Measurements from ENCODE around the gene COG5.

The COG5 gene

DNA sequence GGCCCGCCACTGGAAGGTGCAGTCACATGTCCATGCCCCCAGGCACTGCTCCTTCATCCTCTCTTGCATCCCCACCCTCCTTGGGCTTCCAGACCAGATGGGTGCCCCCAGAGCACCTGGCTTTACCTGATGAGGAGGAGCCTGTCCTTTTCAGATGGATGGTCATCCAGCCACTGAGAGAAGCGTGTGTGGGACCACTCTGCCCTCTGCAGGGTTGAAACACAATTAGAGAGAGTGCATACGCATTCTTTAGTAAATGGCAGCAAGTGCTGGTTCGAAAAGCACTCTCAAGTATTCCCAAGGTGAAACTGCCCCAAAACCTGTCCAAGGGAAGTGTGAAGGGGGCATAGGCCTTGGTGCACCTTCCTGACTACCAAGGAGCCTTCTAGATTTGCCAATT lies 353.3 kb downstream of the COG5 start:
- Histone ChIP-seq H3K4me3 (ENCODE audit: insufficient read depth, low read depth, low read length, poor library complexity, severe bottlenecking) (no peak overlapping the region), H3K9me3 (ENCODE audit: control insufficient read depth, low read length) (no peaks in the 10 kb centered on the region), H3K4me1 (ENCODE audit: control insufficient read depth, insufficient read depth, low read length, poor library complexity, severe bottlenecking) (no peaks in the 10 kb centered on the region), H3K27me3 (replicated peaks; ENCODE audit: control insufficient read depth, insufficient read depth, low read length, poor library complexity, severe bottlenecking) (no peaks in the 10 kb centered on the region), H3K36me3 (ENCODE audit: control insufficient read depth, insufficient read depth, low read length) (peaks cover 47% of the 10 kb centered on the region), H3K27ac (ENCODE audit: insufficient read depth, low read length, poor library complexity, severe bottlenecking) (no peak overlapping the region)
- DNase-seq = no peak

DNA sequence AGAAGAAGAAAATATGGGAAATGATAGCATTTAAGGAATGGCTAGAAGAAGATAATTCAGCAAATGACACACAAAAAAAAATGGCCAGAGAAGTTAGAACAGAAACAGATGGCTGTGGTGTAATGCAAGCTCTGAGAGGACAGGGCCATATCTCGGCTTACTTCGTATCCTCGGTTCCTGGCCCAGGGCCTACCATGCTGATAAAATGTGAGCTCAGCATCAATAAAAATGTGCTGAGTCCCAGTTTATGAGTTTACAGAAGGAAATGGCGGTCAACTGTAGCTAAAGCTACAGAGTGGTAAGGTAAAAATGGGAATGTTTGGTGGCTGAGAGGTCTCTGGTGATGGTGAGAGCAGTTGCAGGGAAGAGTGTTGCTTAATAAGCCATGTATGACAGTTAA lies 354.2 kb downstream of the COG5 start:
- DNase-seq = no peak
- no peaks in the 10 kb centered on the region for H3K27me3 ChIP-seq (replicated peaks; ENCODE audit: control insufficient read depth, insufficient read depth, low read length, poor library complexity, severe bottlenecking)
- H3K27ac ChIP-seq (ENCODE audit: insufficient read depth, low read length, poor library complexity, severe bottlenecking) = no peak overlapping the region
- no peaks in the 10 kb centered on the region for H3K9me3 ChIP-seq (ENCODE audit: control insufficient read depth, low read length)
- peaks cover 55% of the 10 kb centered on the region for H3K36me3 ChIP-seq (ENCODE audit: control insufficient read depth, insufficient read depth, low read length)
- no peak overlapping the region for H3K4me3 ChIP-seq (ENCODE audit: insufficient read depth, low read depth, low read length, poor library complexity, severe bottlenecking)
- H3K4me1 ChIP-seq (ENCODE audit: control insufficient read depth, insufficient read depth, low read length, poor library complexity, severe bottlenecking) = no peaks in the 10 kb centered on the region

DNA sequence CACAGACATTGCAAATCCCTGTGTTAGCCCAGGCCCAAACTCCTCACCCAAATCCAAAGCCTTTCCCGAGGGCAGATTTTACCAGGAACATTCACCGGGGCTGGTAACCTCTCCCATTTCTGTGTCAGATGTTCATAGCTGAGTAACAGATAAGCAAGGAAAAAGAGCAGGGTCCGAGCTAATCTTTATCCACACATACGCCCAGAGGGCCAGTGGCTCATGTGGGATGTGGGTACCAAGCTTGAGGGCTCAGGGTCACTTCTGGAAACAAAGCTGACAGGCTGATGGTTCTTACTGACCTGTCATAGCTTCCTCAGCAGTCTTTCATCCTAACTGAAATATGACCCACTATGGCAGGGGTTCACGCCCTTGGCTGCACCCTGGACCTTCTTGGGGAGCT lies 355.2 kb downstream of the COG5 start:
- no peaks in the 10 kb centered on the region for H3K4me1 ChIP-seq (ENCODE audit: control insufficient read depth, insufficient read depth, low read length, poor library complexity, severe bottlenecking)
- H3K27ac ChIP-seq (ENCODE audit: insufficient read depth, low read length, poor library complexity, severe bottlenecking) = no peak overlapping the region
- no peak overlapping the region for H3K4me3 ChIP-seq (ENCODE audit: insufficient read depth, low read depth, low read length, poor library complexity, severe bottlenecking)
- H3K9me3 ChIP-seq (ENCODE audit: control insufficient read depth, low read length) = no peaks in the 10 kb centered on the region
- no peak for DNase-seq
- H3K36me3 ChIP-seq (ENCODE audit: control insufficient read depth, insufficient read depth, low read length) = peaks cover 60% of the 10 kb centered on the region
- H3K27me3 ChIP-seq (replicated peaks; ENCODE audit: control insufficient read depth, insufficient read depth, low read length, poor library complexity, severe bottlenecking) = no peaks in the 10 kb centered on the region

DNA sequence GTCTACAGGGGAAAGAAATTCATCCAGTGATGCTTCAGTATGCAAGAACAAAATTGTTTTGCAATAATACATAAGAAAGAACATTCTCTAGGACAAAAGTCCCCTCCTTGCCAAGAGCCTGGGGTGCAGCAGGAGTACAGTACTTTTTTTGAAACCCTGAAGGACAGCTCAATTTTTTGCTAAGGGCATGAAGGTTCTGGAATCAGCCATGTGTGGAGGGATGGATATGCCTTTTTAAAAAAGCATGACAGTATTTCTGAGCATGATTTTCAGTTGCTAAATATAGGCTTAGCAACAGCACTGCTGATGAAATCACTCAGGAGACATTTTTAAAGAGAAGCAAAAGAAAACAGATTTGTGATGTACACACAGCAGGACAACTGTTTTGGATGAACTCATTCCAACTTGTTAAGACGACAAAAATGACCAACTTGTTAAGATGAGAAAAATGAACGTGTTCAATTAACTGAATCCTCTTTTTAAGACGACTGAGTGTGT lies 355.6 kb downstream of the COG5 start:
- no peak for DNase-seq
- Histone ChIP-seq H3K4me1 (ENCODE audit: control insufficient read depth, insufficient read depth, low read length, poor library complexity, severe bottlenecking) (no peaks in the 10 kb centered on the region), H3K9me3 (ENCODE audit: control insufficient read depth, low read length) (no peaks in the 10 kb centered on the region), H3K4me3 (ENCODE audit: insufficient read depth, low read depth, low read length, poor library complexity, severe bottlenecking) (no peak overlapping the region), H3K36me3 (ENCODE audit: control insufficient read depth, insufficient read depth, low read length) (peaks cover 65% of the 10 kb centered on the region), H3K27me3 (replicated peaks; ENCODE audit: control insufficient read depth, insufficient read depth, low read length, poor library complexity, severe bottlenecking) (no peaks in the 10 kb centered on the region), H3K27ac (ENCODE audit: insufficient read depth, low read length, poor library complexity, severe bottlenecking) (no peak overlapping the region)

DNA sequence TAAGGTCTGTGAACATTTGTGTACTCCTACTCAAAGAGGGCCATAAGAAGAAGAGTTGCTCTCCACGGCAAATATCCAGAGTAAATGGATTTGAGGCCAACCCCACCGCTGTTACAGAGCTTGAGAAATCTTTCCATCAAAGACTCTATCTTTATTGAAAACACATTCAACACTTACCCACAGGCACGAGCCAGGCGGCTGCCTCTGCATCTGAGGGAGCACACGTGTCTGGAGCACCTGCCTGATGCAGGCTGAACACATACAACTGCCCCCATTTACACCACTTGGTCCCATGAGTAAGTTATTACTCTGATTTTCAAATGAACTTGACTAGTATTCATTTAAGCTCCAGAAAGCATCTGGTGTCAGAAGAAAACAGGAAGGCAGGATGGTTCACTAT lies 356.3 kb downstream of the COG5 start:
- Histone ChIP-seq H3K4me1 (ENCODE audit: control insufficient read depth, insufficient read depth, low read length, poor library complexity, severe bottlenecking) (no peaks in the 10 kb centered on the region), H3K4me3 (ENCODE audit: insufficient read depth, low read depth, low read length, poor library complexity, severe bottlenecking) (no peak overlapping the region), H3K27me3 (replicated peaks; ENCODE audit: control insufficient read depth, insufficient read depth, low read length, poor library complexity, severe bottlenecking) (no peaks in the 10 kb centered on the region), H3K9me3 (ENCODE audit: control insufficient read depth, low read length) (no peaks in the 10 kb centered on the region), H3K36me3 (ENCODE audit: control insufficient read depth, insufficient read depth, low read length) (peaks cover 71% of the 10 kb centered on the region), H3K27ac (ENCODE audit: insufficient read depth, low read length, poor library complexity, severe bottlenecking) (no peak overlapping the region)
- no peak for DNase-seq

DNA sequence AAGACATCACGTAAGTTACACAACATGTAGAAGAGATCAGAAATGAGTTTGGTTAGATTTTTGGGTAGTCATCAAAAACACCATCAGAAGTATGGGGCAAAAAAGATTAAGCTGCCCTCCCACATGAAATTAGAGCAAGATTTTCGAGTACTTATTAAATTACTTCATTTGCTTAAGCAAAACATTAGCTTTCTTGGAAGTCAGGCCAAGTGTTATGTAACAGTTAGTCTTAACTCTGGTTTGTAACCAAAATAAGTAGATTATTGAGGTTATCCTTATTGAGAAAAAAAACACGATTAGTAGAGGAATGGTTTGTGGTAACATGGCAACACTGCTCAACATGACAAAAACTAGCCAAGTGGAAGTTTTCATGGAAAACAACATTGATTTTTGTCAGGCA lies 357.0 kb downstream of the COG5 start:
- Histone ChIP-seq H3K4me3 (ENCODE audit: insufficient read depth, low read depth, low read length, poor library complexity, severe bottlenecking) (no peak overlapping the region), H3K4me1 (ENCODE audit: control insufficient read depth, insufficient read depth, low read length, poor library complexity, severe bottlenecking) (no peaks in the 10 kb centered on the region), H3K36me3 (ENCODE audit: control insufficient read depth, insufficient read depth, low read length) (peaks cover 79% of the 10 kb centered on the region), H3K27me3 (replicated peaks; ENCODE audit: control insufficient read depth, insufficient read depth, low read length, poor library complexity, severe bottlenecking) (no peaks in the 10 kb centered on the region), H3K9me3 (ENCODE audit: control insufficient read depth, low read length) (no peaks in the 10 kb centered on the region), H3K27ac (ENCODE audit: insufficient read depth, low read length, poor library complexity, severe bottlenecking) (no peak overlapping the region)
- DNase-seq = no peak

DNA sequence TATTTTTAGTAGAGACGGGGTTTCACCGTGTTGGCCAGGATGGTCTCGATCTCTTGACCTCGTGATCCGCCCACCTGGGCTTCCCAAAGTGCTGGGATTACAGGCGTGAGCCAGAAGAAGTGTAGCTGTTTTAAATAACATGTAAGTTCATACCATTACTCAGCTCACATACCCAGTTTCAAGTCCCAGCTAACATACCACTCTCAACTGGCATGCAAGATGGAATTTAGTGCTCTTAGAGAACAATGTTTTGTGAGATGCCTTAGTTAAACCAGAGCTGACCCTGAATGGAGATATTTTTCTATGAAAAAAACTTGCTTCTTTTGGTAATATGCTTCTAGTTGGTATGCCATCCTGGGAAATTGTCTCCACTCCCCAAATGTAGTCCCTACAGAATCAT lies 357.6 kb downstream of the COG5 start:
- Histone ChIP-seq H3K4me1 (ENCODE audit: control insufficient read depth, insufficient read depth, low read length, poor library complexity, severe bottlenecking) (no peaks in the 10 kb centered on the region), H3K27me3 (replicated peaks; ENCODE audit: control insufficient read depth, insufficient read depth, low read length, poor library complexity, severe bottlenecking) (no peaks in the 10 kb centered on the region), H3K27ac (ENCODE audit: insufficient read depth, low read length, poor library complexity, severe bottlenecking) (no peak overlapping the region), H3K4me3 (ENCODE audit: insufficient read depth, low read depth, low read length, poor library complexity, severe bottlenecking) (no peak overlapping the region), H3K9me3 (ENCODE audit: control insufficient read depth, low read length) (no peaks in the 10 kb centered on the region), H3K36me3 (ENCODE audit: control insufficient read depth, insufficient read depth, low read length) (peaks cover 84% of the 10 kb centered on the region)
- DNase-seq = no peak

DNA sequence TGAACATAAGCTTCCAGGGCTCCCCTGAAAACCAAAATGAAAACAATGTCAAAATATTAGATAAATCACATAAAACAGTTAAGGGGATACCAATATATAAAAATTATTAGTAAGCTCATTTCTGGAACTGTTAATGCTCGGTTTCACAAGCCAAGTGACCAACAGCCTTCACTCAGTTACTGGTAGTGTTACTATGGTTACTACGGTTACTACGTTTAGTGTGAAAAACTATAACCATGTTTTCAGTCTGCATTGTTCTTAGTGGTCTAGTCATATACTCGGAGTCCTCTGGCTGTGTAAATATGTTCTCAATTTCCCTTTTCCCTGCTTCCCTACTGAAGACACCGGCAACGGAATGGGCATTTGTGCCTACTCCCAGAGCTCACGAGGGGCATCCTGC lies 360.1 kb downstream of the COG5 start:
- no peak for DNase-seq
- H3K27me3 ChIP-seq (replicated peaks; ENCODE audit: control insufficient read depth, insufficient read depth, low read length, poor library complexity, severe bottlenecking) = no peaks in the 10 kb centered on the region
- peaks cover 91% of the 10 kb centered on the region for H3K36me3 ChIP-seq (ENCODE audit: control insufficient read depth, insufficient read depth, low read length)
- H3K4me3 ChIP-seq (ENCODE audit: insufficient read depth, low read depth, low read length, poor library complexity, severe bottlenecking) = no peak overlapping the region
- H3K9me3 ChIP-seq (ENCODE audit: control insufficient read depth, low read length) = no peaks in the 10 kb centered on the region
- H3K4me1 ChIP-seq (ENCODE audit: control insufficient read depth, insufficient read depth, low read length, poor library complexity, severe bottlenecking) = no peaks in the 10 kb centered on the region
- H3K27ac ChIP-seq (ENCODE audit: insufficient read depth, low read length, poor library complexity, severe bottlenecking) = no peak overlapping the region

DNA sequence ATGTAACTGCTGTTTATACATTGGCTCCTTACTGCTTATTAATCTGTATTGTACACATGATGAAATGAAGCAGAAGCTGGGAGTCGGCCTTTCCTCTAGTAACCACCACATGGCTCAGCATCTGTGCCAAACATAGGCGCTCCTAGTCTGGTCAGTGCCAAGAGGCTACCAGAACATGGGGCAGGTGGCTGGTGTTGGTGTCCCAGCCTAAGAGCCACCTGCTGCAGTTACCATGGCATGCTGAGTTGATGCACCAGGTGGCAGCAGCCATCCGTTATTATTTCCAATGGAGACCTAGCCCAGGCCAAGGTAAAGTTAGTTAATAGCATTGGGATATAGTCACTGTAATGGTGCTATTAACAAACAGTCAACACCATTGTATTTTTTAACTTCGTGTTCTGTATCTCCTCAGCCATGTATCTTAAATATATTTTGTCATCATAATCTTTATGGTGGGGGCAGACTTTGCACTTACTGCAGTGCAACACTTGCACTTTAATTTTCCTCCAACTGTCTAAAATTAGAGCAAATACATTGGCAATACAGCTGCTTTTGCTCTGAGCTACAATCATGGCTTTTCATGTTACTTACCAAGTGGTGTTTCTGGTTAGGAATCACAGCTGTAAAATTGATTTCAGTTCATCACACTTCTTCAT lies 361.8 kb downstream of the COG5 start:
- Histone ChIP-seq H3K4me1 (ENCODE audit: control insufficient read depth, insufficient read depth, low read length, poor library complexity, severe bottlenecking) (no peaks in the 10 kb centered on the region), H3K9me3 (ENCODE audit: control insufficient read depth, low read length) (no peaks in the 10 kb centered on the region), H3K27me3 (replicated peaks; ENCODE audit: control insufficient read depth, insufficient read depth, low read length, poor library complexity, severe bottlenecking) (no peaks in the 10 kb centered on the region), H3K4me3 (ENCODE audit: insufficient read depth, low read depth, low read length, poor library complexity, severe bottlenecking) (no peak overlapping the region), H3K36me3 (ENCODE audit: control insufficient read depth, insufficient read depth, low read length) (peaks cover 92% of the 10 kb centered on the region), H3K27ac (ENCODE audit: insufficient read depth, low read length, poor library complexity, severe bottlenecking) (no peak overlapping the region)
- DNase-seq = no peak

DNA sequence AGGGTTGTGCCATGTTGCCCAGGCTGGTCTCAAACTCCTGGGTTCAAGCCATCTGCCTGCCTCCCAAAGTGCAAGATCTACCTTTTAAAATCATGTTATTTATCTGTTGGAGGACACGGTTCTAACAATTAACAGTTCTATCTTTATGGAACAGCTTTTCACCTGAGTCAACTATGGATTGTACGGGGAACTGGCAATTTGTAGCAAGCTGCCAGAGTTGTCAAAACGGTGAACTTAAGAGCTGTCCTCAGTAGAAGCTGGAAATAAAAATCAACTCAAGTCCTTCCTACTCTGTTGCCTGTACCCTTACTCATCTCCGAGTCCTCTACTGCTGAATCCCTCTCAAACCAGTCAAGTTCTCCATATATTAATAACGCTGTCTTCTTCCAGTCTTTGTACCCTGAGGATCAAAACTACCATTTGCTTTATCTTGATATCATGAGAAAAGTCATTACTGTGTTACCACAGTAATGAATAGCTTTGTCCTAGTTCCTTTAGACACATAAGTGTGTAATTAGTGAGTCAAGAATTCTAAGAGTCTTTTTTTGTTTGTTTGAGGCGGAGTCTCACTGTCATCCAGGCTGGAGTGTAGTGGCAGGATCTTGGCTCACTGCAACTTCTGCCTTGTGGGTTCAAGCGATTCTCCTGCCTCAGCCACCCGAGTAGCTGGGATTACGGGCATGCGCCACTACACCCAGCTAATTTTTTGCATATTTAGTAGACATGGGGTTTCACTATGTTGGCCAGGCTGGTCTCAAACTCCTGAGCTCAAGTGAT lies 366.7 kb downstream of the COG5 start:
- no peak for DNase-seq
- Histone ChIP-seq H3K36me3 (ENCODE audit: control insufficient read depth, insufficient read depth, low read length) (peaks cover 67% of the 10 kb centered on the region), H3K9me3 (ENCODE audit: control insufficient read depth, low read length) (no peaks in the 10 kb centered on the region), H3K27me3 (replicated peaks; ENCODE audit: control insufficient read depth, insufficient read depth, low read length, poor library complexity, severe bottlenecking) (no peaks in the 10 kb centered on the region), H3K4me1 (ENCODE audit: control insufficient read depth, insufficient read depth, low read length, poor library complexity, severe bottlenecking) (no peaks in the 10 kb centered on the region), H3K27ac (ENCODE audit: insufficient read depth, low read length, poor library complexity, severe bottlenecking) (no peak overlapping the region), H3K4me3 (ENCODE audit: insufficient read depth, low read depth, low read length, poor library complexity, severe bottlenecking) (no peak overlapping the region)

Data from effector memory CD4-positive, alpha-beta T cell (primary cell).